Calu3 (cell line): ENCODE data around the gene AP4E1. TPM values are rescaled to one million over a fixed set of nuclear protein-coding genes. Genes with fewer than 3 reads are reported as not detected.

Experiments
- BruUV-seq: library from RNA; stranded (reverse); fragments of 400-500 nt; replicated peaks from 2 replicates; lab custom pipeline; 2021; lab: Mats Ljungman, UMichigan
- CTCF ChIA-PET: fragments of 300-600 bp; sonication (Branson Sonifier 250); formaldehyde crosslinking; loops from one replicate; lab custom pipeline; 2022; ENCODE audit warnings: antibody characterized with exemption; lab: Charles Lee
- DNase-seq: peaks from one replicate; pipeline ENCODE4 v3.0.0; 2022
- H3K27ac Mint-ChIP-seq: one replicate; pipeline ENCODE4 v1.8.0; 2022; ENCODE audit warnings: mixed read lengths; ENCODE audit not compliant: unreplicated experiment
- H3K27me3 Mint-ChIP-seq: one replicate; pipeline ENCODE4 v1.8.0; 2022; ENCODE audit warnings: mixed read lengths; ENCODE audit not compliant: unreplicated experiment
- H3K36me3 Mint-ChIP-seq: one replicate; pipeline ENCODE4 v1.8.0; 2022; ENCODE audit warnings: mild to moderate bottlenecking, moderate library complexity, mixed read lengths; ENCODE audit not compliant: insufficient read depth, unreplicated experiment
- H3K4me1 Mint-ChIP-seq: one replicate; pipeline ENCODE4 v1.8.0; 2022; ENCODE audit warnings: mild to moderate bottlenecking, low read depth, mixed read lengths; ENCODE audit not compliant: unreplicated experiment
- H3K4me3 Mint-ChIP-seq: one replicate; pipeline ENCODE4 v1.8.0; 2022; ENCODE audit warnings: mild to moderate bottlenecking, low read depth, moderate library complexity, mixed read lengths; ENCODE audit not compliant: unreplicated experiment
- H3K9me3 Mint-ChIP-seq: one replicate; pipeline ENCODE4 v1.8.0; 2022; ENCODE audit warnings: low read depth, mixed read lengths; ENCODE audit not compliant: unreplicated experiment
- intact Hi-C: fragments of 100-400 bp; cut with micrococcal nuclease; formaldehyde crosslinking; loops from one replicate; pipeline ENCODE4 v1.10.0; 2022; ENCODE audit not compliant: unreplicated experiment
- total RNA-seq: library from RNA; stranded (reverse); gene quantifications from 2 replicates; pipeline ENCODE4 v1.2.3, GENCODE V29; 2022
- TF ChIP-seq, protein P1 (sequence below): fragments of 200-600 bp; IDR thresholded peaks from one replicate; pipeline ENCODE4 v1.8.0; 2022; ENCODE audit warnings: antibody characterized with exemption; ENCODE audit not compliant: unreplicated experiment

AP4E1 gene
- total RNA-seq, 1 experiment from 2014 or later: 10.7 TPM

DNA sequence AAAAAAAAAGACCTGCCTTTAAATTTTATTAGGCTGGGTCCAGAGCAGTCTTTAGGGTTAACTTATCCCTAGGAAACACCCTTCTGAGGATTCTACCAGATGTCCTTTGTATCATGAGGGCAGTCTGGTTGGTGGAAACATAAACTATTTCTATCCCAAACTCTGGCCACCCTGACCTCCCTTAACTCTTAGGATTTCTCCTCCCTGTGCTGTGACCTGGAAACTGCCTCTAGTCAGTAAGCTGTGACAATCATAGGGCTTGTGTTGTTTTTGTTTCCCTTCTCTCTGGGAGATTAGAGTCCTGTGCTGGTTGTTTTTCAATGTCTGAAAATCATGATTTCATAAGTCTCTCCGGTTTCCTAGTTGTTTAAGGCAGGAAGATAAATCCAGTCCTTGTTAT lies 108.1 kb downstream of the AP4E1 start:
- no peak overlapping the region for H3K27ac Mint-ChIP-seq
- no peaks in the 10 kb centered on the region for H3K36me3 Mint-ChIP-seq
- BruUV-seq: no TSS peak
- TF ChIP-seq, protein P1, sequence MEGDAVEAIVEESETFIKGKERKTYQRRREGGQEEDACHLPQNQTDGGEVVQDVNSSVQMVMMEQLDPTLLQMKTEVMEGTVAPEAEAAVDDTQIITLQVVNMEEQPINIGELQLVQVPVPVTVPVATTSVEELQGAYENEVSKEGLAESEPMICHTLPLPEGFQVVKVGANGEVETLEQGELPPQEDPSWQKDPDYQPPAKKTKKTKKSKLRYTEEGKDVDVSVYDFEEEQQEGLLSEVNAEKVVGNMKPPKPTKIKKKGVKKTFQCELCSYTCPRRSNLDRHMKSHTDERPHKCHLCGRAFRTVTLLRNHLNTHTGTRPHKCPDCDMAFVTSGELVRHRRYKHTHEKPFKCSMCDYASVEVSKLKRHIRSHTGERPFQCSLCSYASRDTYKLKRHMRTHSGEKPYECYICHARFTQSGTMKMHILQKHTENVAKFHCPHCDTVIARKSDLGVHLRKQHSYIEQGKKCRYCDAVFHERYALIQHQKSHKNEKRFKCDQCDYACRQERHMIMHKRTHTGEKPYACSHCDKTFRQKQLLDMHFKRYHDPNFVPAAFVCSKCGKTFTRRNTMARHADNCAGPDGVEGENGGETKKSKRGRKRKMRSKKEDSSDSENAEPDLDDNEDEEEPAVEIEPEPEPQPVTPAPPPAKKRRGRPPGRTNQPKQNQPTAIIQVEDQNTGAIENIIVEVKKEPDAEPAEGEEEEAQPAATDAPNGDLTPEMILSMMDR: no peak
- H3K4me3 Mint-ChIP-seq: no peak overlapping the region
- no peaks in the 10 kb centered on the region for H3K27me3 Mint-ChIP-seq
- H3K4me1 Mint-ChIP-seq: no peaks in the 10 kb centered on the region
- intact Hi-C loops: no loop called here
- CTCF ChIA-PET: no interaction called here
- no peak for DNase-seq
- peaks cover 2% of the 10 kb centered on the region for H3K9me3 Mint-ChIP-seq

GRCh38 chr15:51022206-51022605 lies 113.7 kb downstream of the AP4E1 start:
- Mint-ChIP-seq H3K4me3 (no peak overlapping the region), H3K36me3 (no peaks in the 10 kb centered on the region), H3K9me3 (peaks cover 2% of the 10 kb centered on the region), H3K27ac (no peak overlapping the region), H3K4me1 (no peaks in the 10 kb centered on the region), H3K27me3 (no peaks in the 10 kb centered on the region)
- DNase-seq: no peak
- CTCF ChIA-PET: no interaction called here
- TF ChIP-seq, protein P1: no peak
- BruUV-seq: no TSS peak
- intact Hi-C loops: no loop called here

DNA sequence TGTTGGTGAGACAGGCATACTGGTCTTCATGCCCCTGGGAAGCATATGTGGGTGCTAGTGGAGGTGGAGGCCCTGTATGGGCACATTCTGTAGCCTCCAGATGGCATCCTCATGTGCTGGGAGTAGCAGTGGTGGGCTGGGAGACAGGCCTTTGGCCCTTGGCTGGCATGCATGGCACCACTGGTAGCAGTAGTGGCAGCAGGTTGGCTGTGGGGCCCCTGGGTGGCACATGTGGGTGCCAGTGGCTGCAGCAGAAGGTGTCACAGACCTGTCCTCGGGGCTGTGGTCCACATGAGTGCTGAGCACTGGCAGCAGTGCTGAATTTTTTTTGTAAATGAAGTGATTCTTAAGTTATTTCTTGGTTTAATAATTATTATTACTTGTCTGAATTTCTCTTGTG lies 115.0 kb downstream of the AP4E1 start:
- intact Hi-C loops: no loop called here
- BruUV-seq: no TSS peak
- DNase-seq: no peak
- H3K27ac Mint-ChIP-seq: no peak overlapping the region
- TF ChIP-seq, protein P1: no peak
- CTCF ChIA-PET: no interaction called here
- H3K4me3 Mint-ChIP-seq: no peak overlapping the region
- H3K9me3 Mint-ChIP-seq: peaks cover 2% of the 10 kb centered on the region
- no peaks in the 10 kb centered on the region for H3K36me3 Mint-ChIP-seq
- no peaks in the 10 kb centered on the region for H3K4me1 Mint-ChIP-seq
- no peaks in the 10 kb centered on the region for H3K27me3 Mint-ChIP-seq

DNA sequence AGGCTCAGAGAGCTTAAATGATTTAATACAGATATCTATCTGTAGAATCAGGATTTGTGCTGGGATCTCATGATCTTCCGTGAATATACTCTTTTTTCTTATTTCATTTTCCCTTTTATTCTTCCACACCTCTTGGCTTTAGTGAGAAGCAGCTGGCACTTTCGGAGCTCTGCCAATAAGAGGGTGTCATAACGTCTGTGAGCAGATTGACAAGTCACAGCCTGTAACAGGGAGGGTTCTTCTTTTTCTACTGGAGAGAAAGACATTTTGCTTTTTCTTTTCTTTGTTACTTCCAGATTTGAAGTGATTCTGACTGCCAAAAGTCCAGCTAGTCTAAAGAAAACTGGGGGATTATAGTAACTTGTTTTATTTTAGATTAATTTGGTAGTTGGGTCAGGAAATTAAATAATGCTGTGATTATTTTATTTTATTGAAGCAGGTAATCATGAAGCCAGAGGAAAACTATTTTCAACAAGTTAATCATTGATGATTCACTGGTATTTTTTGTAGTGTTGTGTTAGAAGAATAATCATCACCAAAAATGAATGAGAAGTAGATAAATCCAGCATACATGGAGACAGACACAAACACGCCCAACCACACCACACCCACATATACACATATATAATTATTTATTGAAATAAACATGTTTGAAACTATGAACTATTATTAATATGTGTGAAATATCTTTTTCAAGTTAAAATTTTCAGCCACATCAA lies 116.4 kb downstream of the AP4E1 start:
- TF ChIP-seq, protein P1: no peak
- Mint-ChIP-seq H3K4me1 (no peaks in the 10 kb centered on the region), H3K36me3 (no peaks in the 10 kb centered on the region), H3K4me3 (no peak overlapping the region), H3K27me3 (no peaks in the 10 kb centered on the region), H3K27ac (no peak overlapping the region), H3K9me3 (peaks cover 1% of the 10 kb centered on the region)
- BruUV-seq: no TSS peak
- intact Hi-C loops: no loop called here
- no peak for DNase-seq
- CTCF ChIA-PET: interaction anchor here (0.7 kb wide), 1 partner anchor 200 kb away, joined by 3 read pairs; no protein-coding TSS in a partner anchor
